Measurements from ENCODE around the gene NAGA. TPM values are rescaled to one million over a fixed set of nuclear protein-coding genes. Genes with fewer than 3 reads are reported as not detected.

NAGA gene
- total and polyA plus RNA-seq, 9 of the 15 experiments (the other 6 are each of a cell fraction or from before 2014, with no cell fraction given), result 6.5 to 20.6 (median 17.4) TPM

GRCh38 chr22:42079319-42080251 is 9.0 kb upstream of the NAGA start, which contains the start of gene SMDT1 (continued):
- no peak; the same call in 1 of the 2 replicates for TF ChIP-seq REST (IDR thresholded peaks at IDR 0.05; ENCODE audit: borderline replicate concordance)
- TF ChIP-seq REST (CRISPR knock-in tag; IDR thresholded peaks at IDR 0.05; ENCODE audit: low read depth), result peak; percentile 38; the same call in 1 of the 2 replicates
- TF ChIP-seq POLR2H (tag; IDR thresholded peaks at IDR 0.05; ENCODE audit: low read depth), result peak; percentile 86
- no peak for TF ChIP-seq SMARCC2 (IDR thresholded peaks at IDR 0.05; ENCODE audit: low read depth)
- TF ChIP-seq KHSRP (IDR thresholded peaks at IDR 0.05), result no peak
- no peak for TF ChIP-seq ZBTB43 (CRISPR knock-in tag; IDR thresholded peaks at IDR 0.05)
- TF ChIP-seq HES1 (IDR thresholded peaks at IDR 0.05; ENCODE audit: low read depth), result 0 out of 2 replicates have a peak, but pooled peaks have one; percentile 9
- no peak for TF ChIP-seq ZNF778 (CRISPR knock-in tag; IDR thresholded peaks at IDR 0.05)
- peak; percentile 52 for TF ChIP-seq RFX1 (IDR thresholded peaks at IDR 0.05)
- TF ChIP-seq E2F6 (IDR thresholded peaks at IDR 0.05; ENCODE audit: borderline replicate concordance in 1 of 2, extremely low read depth in 1 of 2, insufficient read depth in 1 of 2, insufficient read length in 1 of 2, low read depth in 1 of 2, low read length in 1 of 2, poor library complexity in 1 of 2, severe bottlenecking in 1 of 2), result peak; percentile 78 to 82
- no peak for TF ChIP-seq THAP7 (CRISPR knock-in tag; IDR thresholded peaks at IDR 0.05)
- TF ChIP-seq CBX2 (IDR thresholded peaks at IDR 0.05; ENCODE audit: insufficient read depth, low read length, poor library complexity, severe bottlenecking), result no peak
- TF ChIP-seq PCBP1 (IDR thresholded peaks at IDR 0.05; ENCODE audit: low read depth, low read length, poor library complexity, severe bottlenecking), result no peak

All from K562 (cell line).